ENCODE data around the gene GRB14.

Gene GRB14

GRCh38 chr2:164613321-164613982 is 7.8 kb downstream of the GRB14 start:
- DNase-seq (ENCODE audit: low read depth in 2 of 2): no peak

- DNase-seq (ENCODE audit: low read depth in 2 of 2): no peak
Observed at GRCh38 chr2:164609790-164610189, 11.5 kb downstream of the GRB14 start.

GRCh38 chr2:164606557-164606956 is 14.7 kb downstream of the GRB14 start:
- no peak for DNase-seq (ENCODE audit: low read depth in 2 of 2)

- DNase-seq (ENCODE audit: low read depth in 2 of 2): no peak
Observed at GRCh38 chr2:164605295-164605694, 16.0 kb downstream of the GRB14 start.

- DNase-seq (ENCODE audit: low read depth in 2 of 2): no peak
Observed at GRCh38 chr2:164600763-164601162, 20.5 kb downstream of the GRB14 start.

GRCh38 chr2:164599954-164600589 is 21.2 kb downstream of the GRB14 start:
- DNase-seq (ENCODE audit: low read depth in 2 of 2): no peak

- DNase-seq (ENCODE audit: low read depth in 2 of 2): no peak
Observed at GRCh38 chr2:164597983-164598382, 23.3 kb downstream of the GRB14 start.

GRCh38 chr2:164595031-164595430 is 26.3 kb downstream of the GRB14 start:
- no peak for DNase-seq (ENCODE audit: low read depth in 2 of 2)

GRCh38 chr2:164593959-164594358 is 27.3 kb downstream of the GRB14 start:
- no peak for DNase-seq (ENCODE audit: low read depth in 2 of 2)

GRCh38 chr2:164593541-164593940 is 27.7 kb downstream of the GRB14 start:
- DNase-seq (ENCODE audit: low read depth in 2 of 2): no peak

- no peak for DNase-seq (ENCODE audit: low read depth in 2 of 2)
Observed at GRCh38 chr2:164589522-164589921, 31.8 kb downstream of the GRB14 start.

GRCh38 chr2:164581050-164581449 is 40.2 kb downstream of the GRB14 start:
- no peak for DNase-seq (ENCODE audit: low read depth in 2 of 2)

GRCh38 chr2:164574931-164575330 is 46.4 kb downstream of the GRB14 start:
- no peak for DNase-seq (ENCODE audit: low read depth in 2 of 2)

- DNase-seq (ENCODE audit: low read depth in 2 of 2): no peak
Observed at GRCh38 chr2:164570475-164570874, 50.8 kb downstream of the GRB14 start.

- DNase-seq (ENCODE audit: low read depth in 2 of 2): no peak
Observed at GRCh38 chr2:164569378-164569777, 51.9 kb downstream of the GRB14 start.

- DNase-seq (ENCODE audit: low read depth in 2 of 2): no peak
Observed at GRCh38 chr2:164568317-164568716, 53.0 kb downstream of the GRB14 start.

- DNase-seq (ENCODE audit: low read depth in 2 of 2): no peak
Observed at GRCh38 chr2:164567335-164567989, 53.8 kb downstream of the GRB14 start.

GRCh38 chr2:164565359-164565758 is 55.9 kb downstream of the GRB14 start:
- no peak for DNase-seq (ENCODE audit: low read depth in 2 of 2)

GRCh38 chr2:164562666-164563065 is 58.6 kb downstream of the GRB14 start:
- DNase-seq (ENCODE audit: low read depth in 2 of 2): no peak

GRCh38 chr2:164561991-164562390 is 59.3 kb downstream of the GRB14 start:
- no peak for DNase-seq (ENCODE audit: low read depth in 2 of 2)

GRCh38 chr2:164561416-164561815 is 59.9 kb downstream of the GRB14 start:
- DNase-seq (ENCODE audit: low read depth in 2 of 2): no peak

- no peak for DNase-seq (ENCODE audit: low read depth in 2 of 2)
Observed at GRCh38 chr2:164560902-164561301, 60.4 kb downstream of the GRB14 start.

- no peak for DNase-seq (ENCODE audit: low read depth in 2 of 2)
Observed at GRCh38 chr2:164560181-164560792, 61.0 kb downstream of the GRB14 start.

Data from stimulated activated CD8-positive, alpha-beta memory T cell treated with anti-CD3 and anti-CD28 coated beads, Interleukin-15, amount 100 ng/mL, for 4 hours (primary cell).